ENCODE data around the gene DLG2. TPM values are rescaled to one million over a fixed set of nuclear protein-coding genes. Genes with fewer than 3 reads are reported as not detected.

DLG2 gene
- total and polyA plus RNA-seq, 2 of the 8 experiments (the other 6 are each of a cell fraction or from before 2014, with no cell fraction given): 1.7 to 14.3 TPM

DNA sequence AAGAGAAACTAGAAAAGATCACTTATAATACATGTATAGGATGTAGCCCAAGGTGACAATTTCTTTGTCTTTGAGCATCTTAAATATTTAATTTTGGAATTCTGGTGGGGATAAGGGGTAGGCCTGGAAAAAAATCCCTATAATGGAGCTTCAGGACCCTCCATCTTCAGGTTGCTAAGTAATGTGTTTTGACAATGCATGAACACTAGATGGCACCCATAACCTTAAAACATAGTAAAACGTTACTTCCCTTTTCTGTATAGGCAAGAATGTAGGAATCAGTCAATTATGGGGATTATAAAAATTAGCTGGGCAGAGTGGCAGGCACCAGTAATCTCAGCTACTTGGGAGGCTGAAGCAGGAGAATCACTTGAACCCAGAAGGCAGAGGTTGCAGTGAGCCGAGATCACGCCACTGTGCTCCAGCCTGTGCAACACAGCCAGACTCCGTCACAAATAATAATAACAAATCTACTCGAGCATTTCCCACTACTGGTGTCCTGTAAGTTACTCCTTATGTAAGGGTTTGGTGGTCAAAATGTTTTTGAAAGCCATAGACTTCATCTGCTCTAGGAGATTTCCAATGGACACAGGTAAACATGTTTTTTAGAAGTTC lies 1799.1 kb downstream of the DLG2 start:
- no peak overlapping the region for H3K9ac ChIP-seq (replicated peaks in 1 of 4; ENCODE audit: extremely low read depth in 1 of 4, low read depth in 3 of 4, low read length in 3 of 4)
- no peak overlapping the region for H4K91ac ChIP-seq (replicated peaks; ENCODE audit: insufficient read length, low read length)
- no peak overlapping the region for H2AK5ac ChIP-seq (ENCODE audit: low read depth, low read length)
- no peak for DNase-seq (ENCODE audit: low read depth in 1 of 2, low spot score in 2 of 2)
- H3K79me2 ChIP-seq (ENCODE audit: control insufficient read depth in 1 of 2, insufficient read depth in 2 of 2, low read length in 2 of 2): no peaks in the 10 kb centered on the region
- no peak overlapping the region for H2AFZ ChIP-seq (ENCODE audit: low read length)
- H3K79me1 ChIP-seq (ENCODE audit: low read depth, low read length): no peaks in the 10 kb centered on the region
- H3K14ac ChIP-seq (ENCODE audit: insufficient read length): no peak overlapping the region
- 77% methylated on average over 5 of the region's 5 CpGs; no CpG with 5 or more reads in 1 of the 2 experiments for WGBS, 2 experiments (ENCODE audit: extremely low coverage in 1 of 2, insufficient coverage in 1 of 2, insufficient read length in 1 of 2, insufficient replicate concordance in 2 of 2, low coverage in 1 of 2, low lambda C conversion rate in 2 of 2, missing lambda C conversion rate in 1 of 2)
- H4K8ac ChIP-seq (ENCODE audit: extremely low read depth, insufficient read depth, low read length): no peak overlapping the region
- H2BK20ac ChIP-seq (ENCODE audit: low read length): no peak overlapping the region
- H3K23me2 ChIP-seq (ENCODE audit: low read depth, low read length): no peaks in the 10 kb centered on the region
- no peak overlapping the region for H2BK120ac ChIP-seq (replicated peaks; ENCODE audit: low read depth, low read length)
- H3K18ac ChIP-seq (ENCODE audit: extremely low read depth, low read length): no peak overlapping the region
- TF ChIP-seq, protein P1, sequence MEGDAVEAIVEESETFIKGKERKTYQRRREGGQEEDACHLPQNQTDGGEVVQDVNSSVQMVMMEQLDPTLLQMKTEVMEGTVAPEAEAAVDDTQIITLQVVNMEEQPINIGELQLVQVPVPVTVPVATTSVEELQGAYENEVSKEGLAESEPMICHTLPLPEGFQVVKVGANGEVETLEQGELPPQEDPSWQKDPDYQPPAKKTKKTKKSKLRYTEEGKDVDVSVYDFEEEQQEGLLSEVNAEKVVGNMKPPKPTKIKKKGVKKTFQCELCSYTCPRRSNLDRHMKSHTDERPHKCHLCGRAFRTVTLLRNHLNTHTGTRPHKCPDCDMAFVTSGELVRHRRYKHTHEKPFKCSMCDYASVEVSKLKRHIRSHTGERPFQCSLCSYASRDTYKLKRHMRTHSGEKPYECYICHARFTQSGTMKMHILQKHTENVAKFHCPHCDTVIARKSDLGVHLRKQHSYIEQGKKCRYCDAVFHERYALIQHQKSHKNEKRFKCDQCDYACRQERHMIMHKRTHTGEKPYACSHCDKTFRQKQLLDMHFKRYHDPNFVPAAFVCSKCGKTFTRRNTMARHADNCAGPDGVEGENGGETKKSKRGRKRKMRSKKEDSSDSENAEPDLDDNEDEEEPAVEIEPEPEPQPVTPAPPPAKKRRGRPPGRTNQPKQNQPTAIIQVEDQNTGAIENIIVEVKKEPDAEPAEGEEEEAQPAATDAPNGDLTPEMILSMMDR (IDR thresholded peaks at IDR 0.05; ENCODE audit: control extremely low read depth in 1 of 3, insufficient read depth in 1 of 3, low read depth in 1 of 3, low read length in 3 of 3): peak in 2 of 3 experiments; percentile 31 to 54; a peak in 2 of 4 replicates
- TF ChIP-seq POLR2AphosphoS5 (IDR thresholded peaks at IDR 0.05; ENCODE audit: low read depth, low read length) (no peak), RAD21 (IDR thresholded peaks at IDR 0.05 in 1 of 2, conservative IDR thresholded peaks at IDR 0.05 in 1 of 2; ENCODE audit: low read depth in 2 of 2, low read length in 2 of 2) (peak; percentile 61 to 67), SIRT6 (IDR thresholded peaks at IDR 0.05; ENCODE audit: low read length) (no peak)
- H2BK15ac ChIP-seq (ENCODE audit: low read length): no peak overlapping the region
- no peak overlapping the region for H3K56ac ChIP-seq (replicated peaks; ENCODE audit: insufficient read length, low read depth, low read length)
- no peak overlapping the region for H3K4ac ChIP-seq (replicated peaks; ENCODE audit: insufficient read length, low read depth, low read length)
- no peak overlapping the region for H3K4me2 ChIP-seq (ENCODE audit: insufficient read depth in 1 of 2, low read depth in 2 of 2, low read length in 2 of 2)
- no peaks in the 10 kb centered on the region for H4K20me1 ChIP-seq (replicated peaks in 1 of 2; ENCODE audit: control insufficient read depth in 1 of 2, insufficient read depth in 2 of 2, low read length in 2 of 2)
- no peak overlapping the region for H3K4me3 ChIP-seq (ENCODE audit: extremely low read depth in 1 of 4, insufficient read depth in 2 of 4, low read depth in 3 of 4, low read length in 4 of 4)
- H4K5ac ChIP-seq (ENCODE audit: insufficient read length, low read depth, low read length): no peak overlapping the region
- POLR2A ChIA-PET (ENCODE audit: partially characterized antibody): no interaction called here
- no peaks in the 10 kb centered on the region for H3K36me3 ChIP-seq (ENCODE audit: control insufficient read depth in 2 of 4, insufficient read depth in 4 of 4, low read length in 3 of 4)
- H3K9me3 ChIP-seq (ENCODE audit: insufficient read depth in 2 of 2, low read depth in 1 of 2, low read length in 1 of 2): no peaks in the 10 kb centered on the region
- no peak overlapping the region for H2BK5ac ChIP-seq (ENCODE audit: low read depth, low read length)
- no peak overlapping the region for H3K23ac ChIP-seq (ENCODE audit: insufficient read length)
- peaks cover 0 to 1% (median 0%) of the 10 kb centered on the region in 4 experiments; a peak in 1 of 7 replicates for H3K27me3 ChIP-seq (replicated peaks in 1 of 4; ENCODE audit: control insufficient read depth in 3 of 4, extremely low read depth in 1 of 4, insufficient read depth in 3 of 4, low read length in 3 of 4)
- no peak overlapping the region for H3K27ac ChIP-seq (ENCODE audit: low read depth, low read length)
- no peak overlapping the region for H2BK12ac ChIP-seq (ENCODE audit: low read depth, low read length)
- FAIRE-seq: peak; percentile 62
- CTCF ChIA-PET (ENCODE audit: partially characterized antibody): interaction anchor here (0.7 to 2.9 kb wide), 32 partner anchors 8 to 1127 kb away, joined by 3 to 25 read pairs (median 4); no protein-coding TSS in a partner anchor
- no peaks in the 10 kb centered on the region for H3K4me1 ChIP-seq (replicated peaks in 1 of 4; ENCODE audit: control insufficient read depth in 3 of 4, insufficient read depth in 4 of 4, low read length in 3 of 4)
